ENCODE data around the gene GPR132.

GRCh38 chr14:105014631-105015030 is 50.6 kb downstream of the GPR132 start:
- TF ChIP-seq CTCF (IDR thresholded peaks at IDR 0.05) (no peak), EP300 (IDR thresholded peaks at IDR 0.05) (no peak)

All from A549 (cell line).